ENCODE results near the gene HSFX3.
A peak's percentile ranks its signal among the peaks of the same experiment; 100 is the strongest.
"Not testable (repeated sequence)": the region's sequence is repeated elsewhere in the genome, so short reads cannot be mapped to it uniquely, and the experiment has no call there.

The HSFX3 gene

DNA sequence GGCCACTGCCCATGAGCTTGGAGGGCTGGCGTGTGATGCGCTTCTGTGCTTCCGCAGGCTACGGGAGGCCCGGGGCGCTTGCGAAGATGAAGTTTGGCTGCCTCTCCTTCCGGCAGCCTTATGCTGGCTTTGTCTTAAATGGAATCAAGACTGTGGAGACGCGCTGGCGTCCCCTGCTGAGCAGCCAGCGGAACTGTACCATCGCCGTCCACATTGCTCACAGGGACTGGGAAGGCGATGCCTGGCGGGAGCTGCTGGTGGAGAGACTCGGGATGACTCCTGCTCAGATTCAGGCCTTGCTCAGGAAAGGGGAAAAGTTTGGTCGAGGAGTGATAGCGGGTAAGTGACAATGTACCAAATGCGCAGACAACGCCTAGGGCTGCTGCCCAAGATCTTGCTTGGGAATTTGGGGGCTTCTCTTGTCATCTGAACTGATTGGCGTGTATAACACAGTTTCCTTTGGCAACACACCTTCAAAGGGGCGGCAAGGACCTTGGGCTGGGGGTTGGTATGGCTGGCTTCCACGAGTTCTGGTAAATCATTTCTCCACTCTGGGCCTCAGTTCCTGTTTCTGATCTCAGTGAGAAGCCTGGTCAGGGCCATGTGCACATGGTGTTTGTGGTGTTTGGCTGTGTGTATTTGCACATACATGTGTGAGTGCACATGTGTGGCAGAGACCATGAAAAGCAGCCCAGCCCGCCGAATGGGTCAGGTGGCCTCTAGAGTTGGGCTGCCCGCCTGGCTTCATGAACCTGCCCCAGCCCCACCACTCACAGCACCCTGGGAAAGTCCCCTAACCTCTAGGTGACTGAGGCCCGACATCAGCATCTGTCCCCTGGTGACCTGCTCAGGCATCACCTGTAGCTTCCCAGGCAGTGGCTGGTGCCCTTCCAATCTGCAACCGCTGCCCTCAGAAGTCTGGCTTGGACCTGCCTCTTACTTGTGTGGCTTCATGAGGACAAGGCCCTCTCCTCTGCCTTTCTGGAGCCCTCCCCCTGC lies 3.9 kb downstream of the HSFX3 start:
- DNase-seq (ENCODE audit: low spot score), result not testable (repeated sequence)

GRCh38 chrX:149541521-149542047 lies 8.1 kb downstream of the HSFX3 start:
- no peak for DNase-seq (ENCODE audit: low spot score)

- DNase-seq (ENCODE audit: low spot score), result peak; percentile 91
Observed at GRCh38 chrX:149540621-149541520, 8.9 kb downstream of the HSFX3 start, which contains the start of gene EOLA1. TSS of gene EOLA1 (plus strand) at chrX:149541012. CDS start at chrX:149545631, 4,619 bp downstream.

GRCh38 chrX:149540131-149540620 lies 9.5 kb downstream of the HSFX3 start:
- DNase-seq (ENCODE audit: low spot score), result peak; percentile 89

- DNase-seq (ENCODE audit: low spot score), result peak; percentile 92
Observed at GRCh38 chrX:149539283-149540130, 10.2 kb downstream of the HSFX3 start.

DNA sequence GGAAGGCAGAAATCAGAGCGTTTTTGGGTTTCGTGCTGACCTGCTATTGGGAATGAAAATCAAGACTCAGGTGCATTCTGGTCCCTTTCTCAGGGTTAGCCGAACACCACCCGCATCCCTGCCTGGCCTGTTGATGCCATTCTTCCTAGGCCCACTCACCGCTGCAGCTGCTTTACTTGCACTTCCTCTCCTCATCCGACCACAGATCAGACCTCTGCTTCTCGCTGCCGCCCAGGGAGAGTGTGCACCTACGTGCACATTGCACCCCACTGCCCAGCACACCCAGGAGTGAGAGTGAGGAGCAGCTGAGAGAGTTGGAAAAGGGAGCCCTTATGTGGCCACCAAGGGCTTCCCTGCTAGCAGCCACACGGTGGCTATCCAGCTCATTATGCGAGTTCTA lies 12.2 kb downstream of the HSFX3 start:
- DNase-seq (ENCODE audit: low spot score), result not testable (repeated sequence)

- not testable (repeated sequence) for DNase-seq (ENCODE audit: low spot score)
Observed at GRCh38 chrX:149534926-149535602, 14.7 kb downstream of the HSFX3 start.

- not testable (repeated sequence) for DNase-seq (ENCODE audit: low spot score)
Observed at GRCh38 chrX:149533999-149534398, 15.7 kb downstream of the HSFX3 start.

GRCh38 chrX:149532868-149533267 lies 16.9 kb downstream of the HSFX3 start:
- not testable (repeated sequence) for DNase-seq (ENCODE audit: low spot score)

- DNase-seq (ENCODE audit: low spot score), result no peak
Observed at GRCh38 chrX:149531599-149531998, 18.1 kb downstream of the HSFX3 start.

DNA sequence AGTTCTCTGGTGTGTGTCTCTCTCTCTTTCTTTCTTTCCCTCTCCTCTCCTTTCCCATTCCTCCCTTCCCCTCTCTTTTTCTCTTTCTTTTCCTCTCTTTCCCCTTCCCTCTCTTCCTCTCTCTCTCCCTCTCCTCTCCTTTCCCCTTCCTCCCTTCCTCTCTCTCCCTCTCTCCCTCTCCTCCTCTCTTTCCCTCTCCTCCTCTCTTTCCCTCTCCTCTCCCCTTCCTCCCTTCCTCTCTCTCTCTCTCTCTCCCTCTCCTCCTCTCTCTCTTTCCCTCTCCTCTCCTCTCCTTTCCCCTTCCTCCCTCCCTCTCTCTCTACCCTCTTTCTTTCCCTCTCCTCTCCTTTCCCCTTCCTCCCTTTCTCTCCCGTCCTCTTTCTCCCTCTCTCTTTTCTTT lies 21.3 kb downstream of the HSFX3 start:
- DNase-seq (ENCODE audit: low spot score), result no peak

DNA sequence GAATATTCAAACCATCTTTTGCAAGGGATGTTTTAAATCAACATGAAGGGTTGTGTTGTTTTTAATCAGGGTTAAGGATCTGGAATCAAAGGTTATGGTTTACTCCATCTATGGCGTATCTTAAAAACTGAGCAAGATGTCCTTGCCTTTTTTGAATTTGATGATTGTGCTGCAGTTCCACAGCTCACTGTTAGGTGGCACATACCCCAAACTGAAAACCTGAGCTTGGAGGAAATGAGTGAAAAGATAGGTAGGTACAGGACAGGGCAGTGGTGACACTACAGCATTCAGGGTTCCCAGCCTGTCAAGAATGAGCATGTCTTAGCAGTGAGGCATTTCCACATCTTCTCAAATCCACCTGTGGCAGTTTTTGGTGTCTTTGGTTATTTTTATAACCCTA lies 22.0 kb downstream of the HSFX3 start:
- DNase-seq (ENCODE audit: low spot score), result peak; percentile 73

DNA sequence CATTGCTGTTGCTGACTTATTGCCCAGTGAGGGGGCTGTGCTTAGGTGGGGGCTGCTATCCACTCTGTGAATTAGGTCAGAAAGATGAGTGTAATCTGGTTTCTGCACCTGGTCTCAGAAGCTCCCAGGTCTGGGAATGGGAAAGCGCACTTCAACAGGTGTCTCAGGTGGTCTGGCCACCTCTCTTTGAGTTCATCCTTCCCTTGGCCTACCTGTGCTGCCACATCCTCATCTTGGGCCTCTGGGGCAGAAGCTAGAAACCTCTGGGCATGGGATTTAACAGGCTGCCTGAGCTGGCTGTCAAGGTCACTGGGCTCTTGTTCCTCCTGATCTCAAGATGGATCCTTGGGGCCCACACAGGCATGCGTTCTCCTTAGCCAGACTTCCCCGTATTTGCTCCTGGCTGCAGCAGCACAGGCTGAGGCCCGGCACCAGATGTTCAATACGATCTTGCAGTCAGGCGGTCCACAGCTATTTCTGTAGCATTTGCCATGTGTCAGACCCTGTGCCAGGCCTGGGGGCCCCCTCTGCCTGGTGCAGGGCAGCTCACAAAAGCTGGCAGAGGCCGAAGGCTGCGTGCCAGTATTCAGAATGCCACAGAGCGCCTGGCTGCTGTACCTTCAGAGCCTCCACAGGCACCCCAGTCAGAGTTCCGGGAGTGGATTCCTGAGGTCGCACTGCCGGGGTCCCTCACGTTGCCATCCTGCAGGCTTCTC lies 23.2 kb downstream of the HSFX3 start:
- not testable (repeated sequence) for DNase-seq (ENCODE audit: low spot score)

DNA sequence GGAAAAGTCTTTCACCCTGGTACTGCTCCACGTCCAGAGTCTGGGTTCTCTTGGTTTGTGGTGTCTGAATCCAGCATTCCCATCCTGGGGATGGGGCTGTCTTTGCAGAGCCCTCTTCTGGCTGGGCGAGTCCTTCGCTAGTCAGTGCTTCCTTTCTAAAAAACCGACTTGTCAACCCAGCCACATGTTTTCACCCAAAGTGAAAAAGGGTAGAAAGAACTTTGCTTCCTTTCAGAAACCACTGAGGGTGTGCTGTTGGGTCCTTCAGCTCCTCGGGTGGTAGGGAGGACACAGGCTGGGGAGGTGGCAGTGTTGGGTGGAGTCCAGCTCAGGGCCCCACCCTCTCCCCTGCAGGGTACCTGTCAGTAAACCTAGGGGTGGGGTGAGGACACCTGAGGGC lies 23.8 kb downstream of the HSFX3 start:
- DNase-seq (ENCODE audit: low spot score), result peak; percentile 70

GRCh38 chrX:149525389-149525788 lies 24.3 kb downstream of the HSFX3 start:
- peak; percentile 85 for DNase-seq (ENCODE audit: low spot score)

GRCh38 chrX:149522916-149523315 lies 26.8 kb downstream of the HSFX3 start:
- DNase-seq (ENCODE audit: low spot score), result no peak

DNA sequence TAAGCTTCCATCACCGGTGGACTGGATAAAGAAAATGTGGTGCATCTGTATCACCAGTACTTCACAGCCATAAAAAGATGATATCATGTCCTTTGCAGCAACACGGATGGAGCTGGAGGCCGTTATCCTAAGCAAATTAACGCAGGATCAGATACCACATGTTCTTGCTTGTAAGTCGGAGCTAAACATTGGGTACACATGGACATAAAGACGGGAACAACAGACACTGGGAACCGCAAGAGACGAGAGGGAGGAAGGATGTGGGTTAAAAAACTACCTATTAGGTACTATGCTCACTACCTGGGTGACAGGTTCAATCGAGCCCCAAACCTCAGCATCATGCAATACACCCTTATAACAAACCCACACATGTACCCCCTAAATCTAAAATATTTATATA lies 28.3 kb downstream of the HSFX3 start:
- DNase-seq (ENCODE audit: low spot score), result peak; percentile 46

DNA sequence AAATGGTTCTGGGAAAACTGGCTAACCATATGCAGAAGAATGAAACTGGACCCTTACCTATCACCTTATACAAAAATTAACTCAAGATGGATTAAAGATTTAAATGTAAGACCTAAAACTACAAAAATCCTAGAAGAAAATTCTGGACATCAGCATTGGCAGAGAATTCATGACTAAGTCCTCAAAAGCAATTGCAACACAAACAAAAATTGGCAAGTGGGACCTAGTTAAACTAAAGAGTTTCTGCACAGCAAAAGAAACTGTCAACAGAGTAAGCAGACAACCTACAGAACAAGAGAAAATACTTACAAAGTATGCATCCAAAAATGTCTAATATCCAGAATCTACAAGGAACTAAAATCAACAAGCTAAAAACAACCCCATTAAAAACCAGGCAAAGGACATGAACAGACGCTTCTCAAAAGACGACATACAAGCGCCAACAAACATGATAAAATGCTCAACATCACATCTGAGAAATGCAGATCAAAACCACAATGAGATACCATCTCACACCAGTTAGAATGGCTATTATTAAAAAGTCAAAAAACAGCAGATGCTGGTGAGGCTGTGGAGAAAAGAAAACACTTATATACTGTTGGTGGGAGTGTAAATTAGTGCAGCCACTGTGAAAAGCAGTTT lies 29.0 kb downstream of the HSFX3 start:
- DNase-seq (ENCODE audit: low spot score), result peak; percentile 28

DNA sequence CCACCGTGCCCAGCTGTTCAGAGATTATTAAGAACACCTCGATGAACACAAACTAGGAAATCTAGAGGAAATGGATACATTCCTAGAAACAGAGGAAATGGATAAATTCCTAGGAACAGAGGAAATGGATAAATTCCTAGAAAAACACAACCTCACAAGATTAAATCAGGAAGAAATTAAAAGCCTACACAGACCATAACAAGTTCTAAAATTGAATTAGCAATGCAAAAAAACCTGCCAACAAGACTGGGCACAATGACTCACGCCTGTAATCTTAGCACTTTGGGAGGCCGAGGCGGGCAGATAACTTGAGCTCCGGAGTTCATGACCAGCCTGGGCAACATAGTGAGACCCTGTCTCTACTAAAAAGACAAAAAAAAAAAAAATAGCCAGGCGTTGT lies 31.5 kb downstream of the HSFX3 start:
- DNase-seq (ENCODE audit: low spot score), result no peak

All from CD4-positive, alpha-beta T cell treated with Interleukin-2 at 100 ng/mL for 4 hours (primary cell).